ENCODE measurements around the gene LTBP1.

DNA sequence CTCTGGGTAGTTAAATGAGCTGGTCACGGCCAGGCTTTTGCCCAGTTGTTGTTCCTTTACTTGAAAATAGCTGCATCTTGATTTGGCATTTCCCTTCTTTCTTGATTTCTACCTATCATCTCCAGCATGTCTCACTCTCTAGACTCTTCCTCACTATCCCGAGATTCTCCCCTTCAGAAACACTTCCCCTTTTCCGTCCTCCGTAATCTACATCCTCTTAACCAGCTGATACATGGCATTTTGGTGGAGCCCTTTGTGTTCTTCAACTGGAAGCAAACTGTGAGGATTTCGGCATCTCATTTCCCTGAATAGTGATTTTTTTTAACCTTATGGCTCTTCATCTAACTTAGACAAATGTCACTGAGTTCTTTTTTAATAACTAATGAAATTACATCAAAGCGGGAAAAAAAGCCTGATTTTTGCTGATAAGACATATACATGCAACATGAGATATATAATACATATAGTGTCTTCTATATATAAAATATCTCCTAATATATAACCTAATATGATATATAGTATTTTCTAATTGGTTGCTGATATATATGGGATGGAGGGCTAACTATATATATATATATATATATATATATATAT lies 309.5 kb downstream of the LTBP1 start:
- TF ChIP-seq, protein P1, sequence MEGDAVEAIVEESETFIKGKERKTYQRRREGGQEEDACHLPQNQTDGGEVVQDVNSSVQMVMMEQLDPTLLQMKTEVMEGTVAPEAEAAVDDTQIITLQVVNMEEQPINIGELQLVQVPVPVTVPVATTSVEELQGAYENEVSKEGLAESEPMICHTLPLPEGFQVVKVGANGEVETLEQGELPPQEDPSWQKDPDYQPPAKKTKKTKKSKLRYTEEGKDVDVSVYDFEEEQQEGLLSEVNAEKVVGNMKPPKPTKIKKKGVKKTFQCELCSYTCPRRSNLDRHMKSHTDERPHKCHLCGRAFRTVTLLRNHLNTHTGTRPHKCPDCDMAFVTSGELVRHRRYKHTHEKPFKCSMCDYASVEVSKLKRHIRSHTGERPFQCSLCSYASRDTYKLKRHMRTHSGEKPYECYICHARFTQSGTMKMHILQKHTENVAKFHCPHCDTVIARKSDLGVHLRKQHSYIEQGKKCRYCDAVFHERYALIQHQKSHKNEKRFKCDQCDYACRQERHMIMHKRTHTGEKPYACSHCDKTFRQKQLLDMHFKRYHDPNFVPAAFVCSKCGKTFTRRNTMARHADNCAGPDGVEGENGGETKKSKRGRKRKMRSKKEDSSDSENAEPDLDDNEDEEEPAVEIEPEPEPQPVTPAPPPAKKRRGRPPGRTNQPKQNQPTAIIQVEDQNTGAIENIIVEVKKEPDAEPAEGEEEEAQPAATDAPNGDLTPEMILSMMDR (IDR thresholded peaks at IDR 0.05), result no peak
- TF ChIP-seq EP300 (IDR thresholded peaks at IDR 0.05) (no peak), POLR2AphosphoS2 (conservative IDR thresholded peaks at IDR 0.05; ENCODE audit: low read length) (no peak), CEBPB (IDR thresholded peaks at IDR 0.05) (no peak), RAD21 (conservative IDR thresholded peaks at IDR 0.05 in 1 of 2, IDR thresholded peaks at IDR 0.05 in 1 of 2) (no peak), RCOR1 (IDR thresholded peaks at IDR 0.05; ENCODE audit: low read depth, low read length) (no peak), PHF8 (IDR thresholded peaks at IDR 0.05; ENCODE audit: borderline replicate concordance, low read depth) (no peak), CHD2 (IDR thresholded peaks at IDR 0.05; ENCODE audit: low read length, partially characterized antibody) (no peak), JUN (IDR thresholded peaks at IDR 0.05) (no peak), TP53 (CRISPR knock-in tag; IDR thresholded peaks at IDR 0.05) (no peak)
